ENCODE data around the gene TRIM2. TPM values are rescaled to one million over a fixed set of nuclear protein-coding genes. Genes with fewer than 3 reads are reported as not detected.

Gene TRIM2
- total and polyA plus RNA-seq, 2 donors (not counting 1 experiment from before 2014, with no cell fraction given), result 39.6 to 90.8 TPM

- H2AFZ ChIP-seq (ENCODE audit: low read length), result no peak overlapping the region
- no peak overlapping the region for H3K9ac ChIP-seq (ENCODE audit: insufficient read depth, low read length)
- no peak for TF ChIP-seq EZH2 (IDR thresholded peaks at IDR 0.05; ENCODE audit: low read length, missing control alignments)
- TF ChIP-seq CTCF (conservative IDR thresholded peaks at IDR 0.05 in 1 of 2, IDR thresholded peaks at IDR 0.05 in 1 of 2; ENCODE audit: low read depth in 1 of 2, low read length in 2 of 2), result no peak
- peaks cover 7% of the 10 kb centered on the region for H3K4me1 ChIP-seq (ENCODE audit: control insufficient read depth, extremely low read depth, insufficient read depth, low read length)
- H4K20me1 ChIP-seq (ENCODE audit: control insufficient read depth, extremely low read depth, insufficient read depth, low read length), result no peaks in the 10 kb centered on the region
- no peak for DNase-seq (ENCODE audit: low read depth in 2 of 2)
- H3K4me2 ChIP-seq (ENCODE audit: extremely low read depth, insufficient read depth, low read length), result no peak overlapping the region
- H3K27ac ChIP-seq (ENCODE audit: insufficient read depth, low read length), result no peak overlapping the region
- no peak overlapping the region for H3K4me3 ChIP-seq (replicated peaks in 1 of 4; ENCODE audit: control extremely low read depth in 1 of 4, insufficient read depth in 1 of 4, low read depth in 3 of 4, low read length in 4 of 4)
- no peaks in the 10 kb centered on the region for H3K9me3 ChIP-seq (ENCODE audit: control insufficient read depth, insufficient read depth, low read depth, low read length)
- H3K36me3 ChIP-seq (ENCODE audit: control insufficient read depth, insufficient read depth, low read length), result peaks cover 1% of the 10 kb centered on the region
- peaks cover 7% of the 10 kb centered on the region for H3K79me2 ChIP-seq (ENCODE audit: control insufficient read depth, insufficient read depth, low read length)
- no peaks in the 10 kb centered on the region for H3K27me3 ChIP-seq (ENCODE audit: control insufficient read depth, insufficient read depth, low read length)
These were observed 42.3 kb downstream of the TRIM2 start for GRCh38 chr4:153246446-153247115.

GRCh38 chr4:153247116-153247490 lies 42.9 kb downstream of the TRIM2 start:
- Histone ChIP-seq H3K9ac (ENCODE audit: insufficient read depth, low read length) (no peak overlapping the region), H3K36me3 (ENCODE audit: control insufficient read depth, insufficient read depth, low read length) (peaks cover 1% of the 10 kb centered on the region), H3K79me2 (ENCODE audit: control insufficient read depth, insufficient read depth, low read length) (peaks cover 7% of the 10 kb centered on the region), H3K27ac (ENCODE audit: insufficient read depth, low read length) (no peak overlapping the region), H3K4me3 (replicated peaks in 1 of 4; ENCODE audit: control extremely low read depth in 1 of 4, insufficient read depth in 1 of 4, low read depth in 3 of 4, low read length in 4 of 4) (no peak overlapping the region), H3K4me1 (ENCODE audit: control insufficient read depth, extremely low read depth, insufficient read depth, low read length) (peaks cover 7% of the 10 kb centered on the region), H3K9me3 (ENCODE audit: control insufficient read depth, insufficient read depth, low read depth, low read length) (no peaks in the 10 kb centered on the region), H3K27me3 (ENCODE audit: control insufficient read depth, insufficient read depth, low read length) (no peaks in the 10 kb centered on the region), H3K4me2 (ENCODE audit: extremely low read depth, insufficient read depth, low read length) (no peak overlapping the region), H2AFZ (ENCODE audit: low read length) (no peak overlapping the region), H4K20me1 (ENCODE audit: control insufficient read depth, extremely low read depth, insufficient read depth, low read length) (no peaks in the 10 kb centered on the region)
- no peak for DNase-seq (ENCODE audit: low read depth in 2 of 2)
- no peak for TF ChIP-seq CTCF (conservative IDR thresholded peaks at IDR 0.05 in 1 of 2, IDR thresholded peaks at IDR 0.05 in 1 of 2; ENCODE audit: low read depth in 1 of 2, low read length in 2 of 2)
- no peak for TF ChIP-seq EZH2 (IDR thresholded peaks at IDR 0.05; ENCODE audit: low read length, missing control alignments)

GRCh38 chr4:153248641-153249198 lies 44.5 kb downstream of the TRIM2 start:
- Histone ChIP-seq H3K9ac (ENCODE audit: insufficient read depth, low read length) (peak overlapping the region; percentile 38), H3K27ac (ENCODE audit: insufficient read depth, low read length) (peak overlapping the region; percentile 72), H3K36me3 (ENCODE audit: control insufficient read depth, insufficient read depth, low read length) (peaks cover 1% of the 10 kb centered on the region), H3K4me1 (ENCODE audit: control insufficient read depth, extremely low read depth, insufficient read depth, low read length) (peaks cover 7% of the 10 kb centered on the region), H4K20me1 (ENCODE audit: control insufficient read depth, extremely low read depth, insufficient read depth, low read length) (no peaks in the 10 kb centered on the region), H3K27me3 (ENCODE audit: control insufficient read depth, insufficient read depth, low read length) (no peaks in the 10 kb centered on the region), H3K79me2 (ENCODE audit: control insufficient read depth, insufficient read depth, low read length) (peaks cover 7% of the 10 kb centered on the region), H2AFZ (ENCODE audit: low read length) (peak overlapping the region; percentile 40), H3K9me3 (ENCODE audit: control insufficient read depth, insufficient read depth, low read depth, low read length) (no peaks in the 10 kb centered on the region), H3K4me3 (replicated peaks in 1 of 4; ENCODE audit: control extremely low read depth in 1 of 4, insufficient read depth in 1 of 4, low read depth in 3 of 4, low read length in 4 of 4) (peak overlapping the region; percentile 38 to 74 (median 62)), H3K4me2 (ENCODE audit: extremely low read depth, insufficient read depth, low read length) (peak overlapping the region; percentile 95)
- TF ChIP-seq EZH2 (IDR thresholded peaks at IDR 0.05; ENCODE audit: low read length, missing control alignments), result no peak
- peak in 1 of 2 donors; percentile 4 for TF ChIP-seq CTCF (conservative IDR thresholded peaks at IDR 0.05 in 1 of 2, IDR thresholded peaks at IDR 0.05 in 1 of 2; ENCODE audit: low read depth in 1 of 2, low read length in 2 of 2)
- no peak for DNase-seq (ENCODE audit: low read depth in 2 of 2)
